Esophagus muscularis mucosa (tissue), 4 donors: Measurements from ENCODE around the gene STK17A. TPM values are rescaled to one million over a fixed set of nuclear protein-coding genes. Genes with fewer than 3 reads are reported as not detected.

Experiments used
- DNase-seq: peaks from one replicate; pipeline ENCODE4 v3.0.0-alpha.2; 2017; ENCODE audit errors: extremely low spot score
- H3K27ac ChIP-seq, 4 donors: fragments of 200-600 bp; sonication (generic); replicated peaks in 1 of 4; 1 replicate in 3 of 4; 2 replicates in 1 of 4; pipeline ENCODE4 v1.5.1; 2016 to 2019; ENCODE audit warnings: mild to moderate bottlenecking in 1 of 4
- H3K27me3 ChIP-seq, 4 donors: fragments of 200-600 bp; sonication (generic); one replicate each; pipeline versions ENCODE4 v1.5.1 to v1.6.0; 2016 to 2019
- H3K36me3 ChIP-seq, 4 donors: fragments of 200-600 bp; sonication (generic); one replicate each; pipeline ENCODE4 v1.5.1; 2016 to 2019
- H3K4me1 ChIP-seq, 4 donors: fragments of 200-600 bp; sonication (generic); one replicate each; pipeline ENCODE4 v1.5.1; 2016 to 2019
- H3K4me3 ChIP-seq, 4 donors: fragments of 200-600 bp; sonication (generic); 1 replicate in 2 of 4; 2 replicates in 2 of 4; pipeline ENCODE4 v1.5.1; 2016 to 2019; ENCODE audit warnings: mild to moderate bottlenecking in 4 of 4, moderate library complexity in 1 of 4
- H3K9me3 ChIP-seq, 4 donors: fragments of 200-600 bp; sonication (generic); 1 replicate in 3 of 4; 2 replicates in 1 of 4; pipeline ENCODE4 v1.5.1; 2016 to 2019
- EP300 ChIP-seq: sonication (generic); formaldehyde crosslinking; IDR thresholded peaks from one replicate; pipeline ENCODE4 v1.6.1; 2017; ENCODE audit warnings: antibody characterized with exemption
- POLR2A ChIP-seq: fragments of 450-650 bp; IDR thresholded peaks from one replicate; pipeline ENCODE4 v1.6.1; 2017; ENCODE audit warnings: antibody characterized with exemption, moderate library complexity, mild to moderate bottlenecking, low read depth
- POLR2AphosphoS5 ChIP-seq, 2 donors: sonication (generic); formaldehyde crosslinking; IDR thresholded peaks; one replicate each; pipeline ENCODE4 v1.6.1; 2017; ENCODE audit warnings: antibody characterized with exemption in 2 of 2
- WGBS: methylation state at CpG from one replicate; pipeline ENCODE4 v1.1.5; 2018; 5-methylcytosine and 5-hydroxymethylcytosine counted together
- intact Hi-C: fragments of 100-400 bp; cut with DNase I; formaldehyde crosslinking; loops from one replicate; pipeline ENCODE4 v1.15.1; 2023
- total RNA-seq, 4 donors: library from RNA; depleted of rRNA; stranded (reverse); fragments of >200 nt; gene quantifications; one replicate each; pipeline versions ENCODE4 v1.1.0 to v1.2.1, GENCODE V29; 2016
- TF ChIP-seq, protein P1 (sequence below), 3 experiments: fragments of 200-600 bp in 2 of 3; fragments of 450-650 bp in 1 of 3; sonication (generic) in 2 of 3; IDR thresholded peaks; one replicate each; pipeline ENCODE4 v1.5.1; 2017 to 2019; ENCODE audit warnings: antibody characterized with exemption in 3 of 3, mild to moderate bottlenecking in 2 of 3, moderate library complexity in 1 of 3

STK17A gene
- total RNA-seq, 4 donors from 2014 or later: 19.5 to 33.3 (median 24.6) TPM

DNA sequence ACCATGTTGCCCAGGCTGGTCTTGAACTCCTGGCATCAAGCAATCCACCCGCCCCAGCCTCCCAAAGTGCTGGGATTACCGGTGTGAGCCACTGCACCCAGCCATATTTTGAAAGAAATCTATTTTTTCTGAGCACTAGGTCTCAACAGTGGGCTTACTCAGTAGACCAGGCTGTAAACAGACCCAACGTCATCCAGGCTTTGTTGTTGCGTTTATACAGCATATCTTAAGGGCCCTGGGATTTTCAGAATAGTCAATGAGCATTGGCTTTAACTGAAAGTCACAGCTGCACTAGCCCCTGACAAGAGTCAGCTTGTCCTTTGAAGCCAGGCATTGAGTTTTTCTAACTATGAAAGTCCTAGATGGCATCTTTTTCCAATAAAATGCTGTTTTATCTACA lies 49.8 kb downstream of the STK17A start:
- no peak for DNase-seq
- H3K9me3 ChIP-seq: no peaks in the 10 kb centered on the region
- H3K4me1 ChIP-seq: peaks cover 10 to 33% (median 24%) of the 10 kb centered on the region in 4 donors
- H3K36me3 ChIP-seq: peaks cover 0 to 65% (median 39%) of the 10 kb centered on the region in 4 donors
- intact Hi-C loops: loop anchor here (5.0 kb wide), 1 partner anchor 45 kb away; no protein-coding TSS in a partner anchor
- TF ChIP-seq POLR2A: no peak
- TF ChIP-seq POLR2AphosphoS5 (IDR thresholded peaks at IDR 0.05): no peak
- TF ChIP-seq, protein P1, sequence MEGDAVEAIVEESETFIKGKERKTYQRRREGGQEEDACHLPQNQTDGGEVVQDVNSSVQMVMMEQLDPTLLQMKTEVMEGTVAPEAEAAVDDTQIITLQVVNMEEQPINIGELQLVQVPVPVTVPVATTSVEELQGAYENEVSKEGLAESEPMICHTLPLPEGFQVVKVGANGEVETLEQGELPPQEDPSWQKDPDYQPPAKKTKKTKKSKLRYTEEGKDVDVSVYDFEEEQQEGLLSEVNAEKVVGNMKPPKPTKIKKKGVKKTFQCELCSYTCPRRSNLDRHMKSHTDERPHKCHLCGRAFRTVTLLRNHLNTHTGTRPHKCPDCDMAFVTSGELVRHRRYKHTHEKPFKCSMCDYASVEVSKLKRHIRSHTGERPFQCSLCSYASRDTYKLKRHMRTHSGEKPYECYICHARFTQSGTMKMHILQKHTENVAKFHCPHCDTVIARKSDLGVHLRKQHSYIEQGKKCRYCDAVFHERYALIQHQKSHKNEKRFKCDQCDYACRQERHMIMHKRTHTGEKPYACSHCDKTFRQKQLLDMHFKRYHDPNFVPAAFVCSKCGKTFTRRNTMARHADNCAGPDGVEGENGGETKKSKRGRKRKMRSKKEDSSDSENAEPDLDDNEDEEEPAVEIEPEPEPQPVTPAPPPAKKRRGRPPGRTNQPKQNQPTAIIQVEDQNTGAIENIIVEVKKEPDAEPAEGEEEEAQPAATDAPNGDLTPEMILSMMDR (IDR thresholded peaks at IDR 0.05): no peak
- TF ChIP-seq EP300: no peak
- no peak overlapping the region for H3K27ac ChIP-seq
- H3K27me3 ChIP-seq: no peaks in the 10 kb centered on the region
- no peak overlapping the region for H3K4me3 ChIP-seq
- WGBS: 94% methylated on average over 4 of the region's 4 CpGs

DNA sequence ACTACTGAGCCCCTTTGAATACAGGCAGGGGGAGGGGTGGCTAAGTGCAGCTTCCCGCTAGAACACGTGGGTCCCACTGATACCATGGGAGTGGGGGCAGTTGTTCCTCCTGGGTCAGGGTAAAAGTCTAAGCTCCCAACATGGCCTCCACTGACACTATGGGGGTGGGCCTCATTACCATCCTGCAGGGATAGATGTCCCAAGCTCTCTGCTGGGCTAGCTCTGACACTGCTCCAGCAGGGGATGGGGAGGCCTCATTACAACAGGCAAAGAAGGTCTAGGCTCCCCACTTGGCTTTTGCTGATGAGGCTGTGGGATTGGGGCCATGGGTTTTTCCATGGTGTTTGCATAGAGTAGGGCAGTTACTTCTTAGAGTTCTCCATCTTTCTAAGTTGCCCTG lies 51.5 kb downstream of the STK17A start:
- H3K36me3 ChIP-seq: peaks cover 0 to 63% (median 42%) of the 10 kb centered on the region in 4 donors
- 88% methylated on average over 2 of the region's 2 CpGs for WGBS
- DNase-seq: no peak

DNA sequence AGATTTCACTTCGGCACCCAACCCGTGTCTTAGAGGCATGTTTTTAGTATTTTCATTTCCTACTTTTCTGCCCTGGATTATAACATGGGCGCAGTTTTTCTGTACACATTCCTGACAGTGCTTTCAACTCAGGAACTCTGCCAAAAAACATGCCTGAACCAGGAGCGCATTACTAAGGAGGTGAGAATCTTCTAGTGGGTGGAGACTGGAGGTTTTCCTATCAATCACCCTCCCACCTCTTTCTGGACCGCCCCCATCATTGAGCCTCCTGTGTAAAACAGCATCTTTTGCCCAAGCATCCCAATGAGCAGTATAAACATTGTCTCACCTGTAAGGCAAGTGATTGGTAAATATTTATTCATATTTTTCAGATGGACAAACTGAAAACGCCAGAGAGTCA lies 53.2 kb downstream of the STK17A start:
- Histone ChIP-seq H3K9me3 (no peaks in the 10 kb centered on the region), H3K4me3 (no peak overlapping the region), H3K36me3 (peaks cover 0 to 58% (median 34%) of the 10 kb centered on the region in 4 donors), H3K27me3 (no peaks in the 10 kb centered on the region), H3K4me1 (peaks cover 29 to 55% (median 46%) of the 10 kb centered on the region in 4 donors), H3K27ac (peak overlapping the region; percentile 60 to 72 (median 70))
- intact Hi-C loops: loop anchor here (5.0 kb wide), 1 partner anchor 61 kb away; no protein-coding TSS in a partner anchor
- DNase-seq: no peak
- TF ChIP-seq EP300 (no peak), POLR2A (no peak), POLR2AphosphoS5 (IDR thresholded peaks at IDR 0.05) (no peak)
- TF ChIP-seq, protein P1 (IDR thresholded peaks at IDR 0.05): no peak
- 59% methylated on average over 6 of the region's 6 CpGs for WGBS

More for the DNA sequence above, 51.5 kb downstream of the STK17A start:
- intact Hi-C loops: loop anchor here (5.0 kb wide), 1 partner anchor 47 kb away; no protein-coding TSS in a partner anchor
- H3K27ac ChIP-seq: no peak overlapping the region
- no peaks in the 10 kb centered on the region for H3K9me3 ChIP-seq
- H3K4me3 ChIP-seq: no peak overlapping the region
- H3K4me1 ChIP-seq: peaks cover 12 to 37% (median 30%) of the 10 kb centered on the region in 4 donors
- H3K27me3 ChIP-seq: no peaks in the 10 kb centered on the region
- TF ChIP-seq, protein P1 (IDR thresholded peaks at IDR 0.05): no peak
- TF ChIP-seq POLR2A (no peak), EP300 (no peak), POLR2AphosphoS5 (IDR thresholded peaks at IDR 0.05) (no peak)

DNA sequence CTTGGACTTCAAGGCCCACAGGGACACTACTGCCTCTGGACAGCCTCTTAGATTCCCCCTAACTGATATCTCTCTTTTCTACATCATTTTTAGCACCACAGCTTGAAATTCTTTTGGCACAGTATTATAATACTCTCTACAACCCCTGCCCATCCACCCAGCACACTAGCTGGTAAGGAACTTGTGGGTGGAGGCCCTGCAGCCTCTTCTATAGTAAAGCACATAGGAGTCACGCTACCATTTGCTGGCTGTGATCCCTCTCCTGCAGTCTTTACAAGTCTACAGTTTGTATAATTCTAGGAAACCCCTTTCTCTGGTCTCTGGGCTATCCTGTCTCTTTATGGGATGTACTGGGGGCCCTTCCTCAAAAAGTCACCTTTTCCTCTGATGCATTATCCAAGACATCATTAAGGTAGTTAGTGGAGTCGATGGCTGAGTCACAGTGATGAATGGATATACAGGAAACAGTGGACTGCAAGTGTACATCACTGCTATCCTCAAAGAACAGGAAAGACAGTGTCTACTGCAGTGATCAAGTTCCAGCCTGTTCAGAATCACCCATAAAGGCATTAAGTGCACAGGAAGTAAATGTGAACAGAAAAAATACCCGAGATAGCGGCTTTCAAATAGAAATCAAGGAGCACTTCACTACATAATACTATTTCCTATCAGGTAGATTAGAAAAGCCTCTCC lies 54.4 kb downstream of the STK17A start:
- Histone ChIP-seq H3K4me1 (peaks cover 32 to 55% (median 46%) of the 10 kb centered on the region in 4 donors), H3K36me3 (peaks cover 0 to 55% (median 28%) of the 10 kb centered on the region in 4 donors), H3K27ac (peak overlapping the region; percentile 60 to 72 (median 70)), H3K9me3 (no peaks in the 10 kb centered on the region), H3K27me3 (no peaks in the 10 kb centered on the region), H3K4me3 (no peak overlapping the region)
- DNase-seq: no peak
- TF ChIP-seq POLR2AphosphoS5 (IDR thresholded peaks at IDR 0.05): no peak
- TF ChIP-seq POLR2A: no peak
- TF ChIP-seq, protein P1 (IDR thresholded peaks at IDR 0.05): no peak
- TF ChIP-seq EP300: no peak
- 73% methylated on average over 4 of the region's 4 CpGs for WGBS
- intact Hi-C loops: loop anchor here (5.0 kb wide), 1 partner anchor 60 kb away; no protein-coding TSS in a partner anchor
